OCI-LY3 (cell line): ENCODE results near the gene PRMT1.

Experiments used
- H2AFZ ChIP-seq: fragments of 200-600, 300-600 bp; shearing (Covaris generic); 2 replicates; pipeline ENCODE4 v1.6.0; 2014; ENCODE audit warnings: antibody characterized with exemption, low read depth, low read length
- H3K27ac ChIP-seq: fragments of 200-600, 300-600 bp; sonication (generic); 2 replicates; pipeline ENCODE4 v1.5.1; 2014; ENCODE audit warnings: mild to moderate bottlenecking, low read length, moderate library complexity, mixed read lengths
- H3K27me3 ChIP-seq: fragments of 200-600, 300-600 bp; sonication (generic); 2 replicates; pipeline ENCODE4 v1.6.1; 2014; ENCODE audit warnings: low read depth, low read length, mixed read lengths
- H3K36me3 ChIP-seq: fragments of 200-600, 300-600 bp; sonication (generic); replicated peaks from 2 replicates; pipeline ENCODE3; 2014; ENCODE audit warnings: low read depth, low read length, mixed read lengths
- H3K4me1 ChIP-seq: fragments of 300-600, 200-600 bp; sonication (generic); 2 replicates; pipeline ENCODE4 v1.6.1; 2014; ENCODE audit warnings: low read length, mixed read lengths
- H3K4me2 ChIP-seq: fragments of 200-600, 300-600 bp; sonication (generic); 2 replicates; pipeline ENCODE4 v1.6.1; 2014; ENCODE audit warnings: low read length, mixed read lengths
- H3K4me3 ChIP-seq: fragments of 300-600, 200-600 bp; sonication (generic); 2 replicates; pipeline ENCODE4 v1.5.1; 2014; ENCODE audit warnings: antibody characterized with exemption, mild to moderate bottlenecking, low read length, moderate library complexity
- H3K79me2 ChIP-seq: fragments of 300-600, 200-600 bp; shearing (Covaris generic); 2 replicates; pipeline ENCODE4 v1.6.1; 2014; ENCODE audit warnings: mild to moderate bottlenecking, low read length, mixed read lengths
- H3K9ac ChIP-seq: fragments of 300-600, 200-600 bp; shearing (Covaris generic); 2 replicates; pipeline ENCODE4 v1.6.0; 2014; ENCODE audit warnings: mild to moderate bottlenecking, low read length, moderate library complexity
- H3K9me3 ChIP-seq: fragments of 200-600, 300-600 bp; shearing (Covaris generic); 2 replicates; pipeline ENCODE4 v1.6.1; 2014; ENCODE audit warnings: low read length, mixed read lengths; ENCODE audit not compliant: insufficient read depth
- H4K20me1 ChIP-seq: fragments of 200-600, 300-600 bp; sonication (generic); 2 replicates; pipeline ENCODE4 v1.6.1; 2016; ENCODE audit warnings: low read length, mixed read lengths; ENCODE audit not compliant: insufficient read depth
- EZH2phosphoT487 ChIP-seq: fragments of 200-600 bp; shearing (Covaris generic); IDR thresholded peaks from 2 replicates; pipeline ENCODE4 v1.6.1; 2018; ENCODE audit warnings: antibody characterized with exemption, mixed run types, low read depth
- TF ChIP-seq, protein P1 (sequence below): fragments of 200-600, 300-600 bp; sonication (generic); IDR thresholded peaks from 2 replicates; pipeline ENCODE4 v1.5.1; 2014; ENCODE audit warnings: antibody characterized with exemption, low read length, low read depth

Gene PRMT1

DNA sequence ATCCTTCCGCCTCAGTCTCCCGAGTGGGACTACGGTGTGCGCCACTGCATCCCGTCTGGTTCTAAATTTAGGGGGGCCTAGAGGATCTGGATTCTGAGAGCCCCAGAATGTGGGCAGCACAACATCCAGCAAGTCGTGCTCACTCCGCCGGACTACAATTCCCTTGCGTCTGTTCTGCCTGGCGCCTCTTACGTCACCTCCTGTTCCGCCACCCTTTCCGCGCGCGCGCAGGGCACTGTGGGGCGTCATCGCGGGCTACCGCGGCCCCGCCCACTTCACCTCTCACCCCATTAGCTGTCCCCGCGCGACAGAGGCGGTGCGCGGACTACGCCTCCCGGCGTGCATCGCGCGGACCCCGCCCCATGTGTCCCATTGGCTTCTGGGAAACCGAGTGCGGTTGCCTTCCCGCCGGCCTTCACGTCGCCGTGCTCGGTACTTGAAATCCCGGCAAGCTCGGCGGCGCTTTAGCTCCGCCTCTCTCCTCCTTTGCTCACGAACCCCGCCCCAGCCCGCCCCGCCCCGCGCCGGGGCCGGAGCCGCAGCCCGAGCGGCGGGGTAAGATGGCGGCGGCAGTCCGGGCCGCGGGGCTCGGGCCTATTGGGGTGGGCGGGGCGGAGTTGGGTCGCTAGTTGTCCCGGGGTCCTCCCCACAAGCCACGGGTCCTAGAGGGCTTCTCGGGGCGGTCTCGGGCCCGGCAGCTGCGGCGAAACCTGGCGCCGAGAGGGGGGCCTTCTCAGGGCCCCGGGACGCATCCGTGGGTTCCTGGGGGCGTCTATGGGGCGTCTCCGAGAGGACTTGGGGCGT, 35.2 kb upstream of the PRMT1 start, which contains the start of gene SCAF1:
Gene SCAF1, plus strand, starts transcription at position 522 of the 804 bp plus-strand sequence. CDS start 2,818 bp downstream, outside the sequence.
- H3K9me3 ChIP-seq: no peaks in the 10 kb centered on the region
- H3K27ac ChIP-seq: peak within 1 kb of the TSS; percentile 91
- no peak within 1 kb of the TSS for H2AFZ ChIP-seq
- TF ChIP-seq EZH2phosphoT487: no peak
- TF ChIP-seq, protein P1, sequence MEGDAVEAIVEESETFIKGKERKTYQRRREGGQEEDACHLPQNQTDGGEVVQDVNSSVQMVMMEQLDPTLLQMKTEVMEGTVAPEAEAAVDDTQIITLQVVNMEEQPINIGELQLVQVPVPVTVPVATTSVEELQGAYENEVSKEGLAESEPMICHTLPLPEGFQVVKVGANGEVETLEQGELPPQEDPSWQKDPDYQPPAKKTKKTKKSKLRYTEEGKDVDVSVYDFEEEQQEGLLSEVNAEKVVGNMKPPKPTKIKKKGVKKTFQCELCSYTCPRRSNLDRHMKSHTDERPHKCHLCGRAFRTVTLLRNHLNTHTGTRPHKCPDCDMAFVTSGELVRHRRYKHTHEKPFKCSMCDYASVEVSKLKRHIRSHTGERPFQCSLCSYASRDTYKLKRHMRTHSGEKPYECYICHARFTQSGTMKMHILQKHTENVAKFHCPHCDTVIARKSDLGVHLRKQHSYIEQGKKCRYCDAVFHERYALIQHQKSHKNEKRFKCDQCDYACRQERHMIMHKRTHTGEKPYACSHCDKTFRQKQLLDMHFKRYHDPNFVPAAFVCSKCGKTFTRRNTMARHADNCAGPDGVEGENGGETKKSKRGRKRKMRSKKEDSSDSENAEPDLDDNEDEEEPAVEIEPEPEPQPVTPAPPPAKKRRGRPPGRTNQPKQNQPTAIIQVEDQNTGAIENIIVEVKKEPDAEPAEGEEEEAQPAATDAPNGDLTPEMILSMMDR: no peak
- H3K79me2 ChIP-seq: peaks cover 52% of the 10 kb centered on the region
- peaks cover 8% of the 10 kb centered on the region for H3K27me3 ChIP-seq
- peak within 1 kb of the TSS; percentile 93 for H3K4me3 ChIP-seq
- peaks cover 3% of the 10 kb centered on the region; the same call in 1 of the 2 replicates for H4K20me1 ChIP-seq
- peaks cover 15% of the 10 kb centered on the region for H3K4me1 ChIP-seq
- H3K36me3 ChIP-seq: peaks cover 10% of the 10 kb centered on the region
- peak within 1 kb of the TSS; percentile 82 for H3K4me2 ChIP-seq
- peak within 1 kb of the TSS; percentile 99 for H3K9ac ChIP-seq

DNA sequence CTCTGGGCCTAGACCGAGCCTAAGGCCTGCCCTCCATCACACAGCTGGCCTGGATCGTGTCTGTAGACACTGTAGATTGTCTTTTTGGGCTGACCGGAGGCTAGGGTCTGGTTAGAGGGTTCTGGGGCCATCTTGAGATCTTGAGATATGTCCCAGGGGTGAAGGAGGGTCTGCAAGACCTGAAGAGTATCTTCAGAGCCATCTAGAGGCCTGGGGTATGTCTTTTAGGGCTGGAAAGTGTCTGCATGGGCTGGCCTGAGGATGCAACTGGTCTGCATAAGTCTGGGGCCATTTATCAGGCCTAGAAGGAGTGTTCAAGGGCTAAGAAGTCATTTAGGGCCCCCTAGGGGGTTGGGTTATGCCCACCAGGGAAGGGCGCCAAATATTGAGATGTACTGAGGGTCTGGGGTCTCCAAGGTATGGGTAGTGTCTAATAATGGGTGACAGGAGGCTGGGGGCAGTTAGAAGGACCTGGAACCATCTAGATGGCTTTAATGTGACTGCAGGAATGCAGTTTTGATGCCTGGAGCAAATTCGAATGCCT, 34.5 kb upstream of the PRMT1 start:
- Histone ChIP-seq H3K27ac (peak overlapping the region; percentile 65), H3K9me3 (no peaks in the 10 kb centered on the region), H3K9ac (peak overlapping the region; percentile 99), H4K20me1 (peaks cover 3% of the 10 kb centered on the region; the same call in 1 of the 2 replicates), H3K4me1 (peaks cover 15% of the 10 kb centered on the region), H3K79me2 (peaks cover 58% of the 10 kb centered on the region), H3K4me2 (peak overlapping the region; percentile 82), H3K27me3 (peaks cover 8% of the 10 kb centered on the region), H3K36me3 (peaks cover 14% of the 10 kb centered on the region), H3K4me3 (peak overlapping the region; percentile 92), H2AFZ (no peak overlapping the region)
- TF ChIP-seq, protein P1: no peak
- TF ChIP-seq EZH2phosphoT487: no peak

DNA sequence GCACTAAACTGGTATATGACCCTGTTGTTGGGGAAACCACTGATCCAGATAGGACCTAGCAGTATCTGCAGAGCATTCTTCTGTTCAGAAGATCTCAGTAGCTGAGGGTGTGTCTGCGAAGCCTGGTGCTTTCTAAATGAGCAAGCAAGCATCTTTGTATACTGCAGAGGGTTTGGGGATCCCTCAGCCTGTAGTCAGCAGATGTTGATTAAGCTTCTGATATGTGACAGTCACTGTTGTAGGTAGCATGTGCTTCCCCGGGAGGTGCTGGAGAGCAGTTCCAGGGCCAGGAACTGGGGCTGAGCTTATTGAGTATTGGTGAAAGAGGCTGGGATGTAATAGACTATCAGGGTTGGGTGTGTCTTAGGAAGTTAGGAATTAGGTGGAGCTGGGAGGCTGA, 33.6 kb upstream of the PRMT1 start:
- H2AFZ ChIP-seq: no peak overlapping the region
- TF ChIP-seq, protein P1: no peak
- no peak overlapping the region for H3K27ac ChIP-seq
- peak overlapping the region; percentile 99 for H3K9ac ChIP-seq
- H3K27me3 ChIP-seq: peaks cover 6% of the 10 kb centered on the region
- H3K4me2 ChIP-seq: peak overlapping the region; percentile 82
- H3K4me1 ChIP-seq: peaks cover 15% of the 10 kb centered on the region
- H4K20me1 ChIP-seq: peaks cover 3% of the 10 kb centered on the region; the same call in 1 of the 2 replicates
- peaks cover 14% of the 10 kb centered on the region for H3K36me3 ChIP-seq
- peaks cover 59% of the 10 kb centered on the region for H3K79me2 ChIP-seq
- H3K4me3 ChIP-seq: peak overlapping the region; percentile 92
- no peaks in the 10 kb centered on the region for H3K9me3 ChIP-seq

DNA sequence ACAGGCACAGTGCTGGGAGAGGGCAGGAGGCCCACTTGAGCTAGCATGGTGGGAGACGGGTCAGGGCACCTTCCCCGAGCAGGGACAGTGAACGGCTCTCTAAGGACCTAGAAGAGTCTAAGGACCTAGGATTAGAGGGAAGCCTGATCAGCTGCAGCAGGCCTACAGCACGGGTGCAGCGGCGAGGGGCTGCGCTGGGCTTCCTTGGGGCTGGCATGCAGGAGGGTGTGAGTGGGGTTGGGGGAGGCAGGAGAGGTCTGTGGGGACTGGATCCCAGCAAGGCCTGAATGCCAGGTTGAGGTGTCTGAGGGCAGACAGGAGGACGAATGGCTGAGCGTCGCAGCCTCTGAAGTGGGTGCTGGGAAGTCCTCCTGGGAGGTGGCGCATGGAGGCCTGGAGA, 31.5 kb upstream of the PRMT1 start:
- H3K9me3 ChIP-seq: no peaks in the 10 kb centered on the region

More for the DNA sequence above, 31.5 kb upstream of the PRMT1 start:
- Histone ChIP-seq H3K27ac (no peak overlapping the region), H3K4me2 (no peak overlapping the region), H3K4me3 (no peak overlapping the region), H3K27me3 (no peaks in the 10 kb centered on the region), H3K36me3 (peaks cover 26% of the 10 kb centered on the region), H2AFZ (no peak overlapping the region), H3K4me1 (peaks cover 11% of the 10 kb centered on the region), H4K20me1 (peaks cover 12% of the 10 kb centered on the region; the same call in 1 of the 2 replicates), H3K79me2 (peaks cover 63% of the 10 kb centered on the region), H3K9ac (no peak overlapping the region)
- TF ChIP-seq, protein P1: no peak
- TF ChIP-seq EZH2phosphoT487: no peak
